Activated T-helper 1 cell treated with Interleukin-2 at 50 U/mL for 16 hours (primary cell): ENCODE measurements around the gene MYO7A.

Source experiments
- DNase-seq: peaks from one replicate; pipeline ENCODE4 v3.0.0-alpha.2; 2020; ENCODE audit warnings: low read depth

Gene MYO7A

DNA sequence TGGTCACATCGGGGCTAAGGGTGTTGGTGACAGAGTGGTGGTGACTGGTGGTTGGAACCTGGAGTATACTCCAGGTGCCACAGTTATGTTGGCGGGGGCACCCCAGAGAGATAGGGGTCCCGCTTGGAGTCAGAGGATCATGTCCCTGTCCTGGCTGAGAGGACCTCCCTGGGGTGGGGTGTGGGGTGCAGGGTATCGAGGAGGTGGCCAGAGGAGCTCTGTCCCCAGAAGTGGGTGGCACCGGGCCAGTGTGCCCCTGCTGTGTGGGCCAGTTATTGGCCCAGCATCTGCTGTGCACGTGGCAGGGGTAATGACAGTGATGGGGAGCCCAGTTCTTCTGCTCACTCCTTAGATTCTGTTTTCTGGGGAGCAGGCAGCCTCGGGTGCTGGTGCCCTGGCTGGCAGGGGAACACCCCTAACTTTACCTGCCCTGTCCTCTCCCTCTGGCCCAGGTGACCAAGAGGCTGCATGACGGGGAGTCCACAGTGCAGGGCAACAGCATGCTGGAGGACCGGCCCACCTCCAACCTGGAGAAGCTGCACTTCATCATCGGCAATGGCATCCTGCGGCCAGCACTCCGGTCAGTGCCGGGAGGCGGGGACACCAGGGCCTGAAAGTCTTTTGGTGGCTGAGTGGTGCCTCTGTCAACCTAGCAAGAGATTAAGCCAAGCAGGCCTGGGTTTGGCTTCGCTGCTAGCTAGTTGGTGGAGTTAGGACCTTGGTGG lies 56.3 kb downstream of the MYO7A start:
- no peak for DNase-seq

DNA sequence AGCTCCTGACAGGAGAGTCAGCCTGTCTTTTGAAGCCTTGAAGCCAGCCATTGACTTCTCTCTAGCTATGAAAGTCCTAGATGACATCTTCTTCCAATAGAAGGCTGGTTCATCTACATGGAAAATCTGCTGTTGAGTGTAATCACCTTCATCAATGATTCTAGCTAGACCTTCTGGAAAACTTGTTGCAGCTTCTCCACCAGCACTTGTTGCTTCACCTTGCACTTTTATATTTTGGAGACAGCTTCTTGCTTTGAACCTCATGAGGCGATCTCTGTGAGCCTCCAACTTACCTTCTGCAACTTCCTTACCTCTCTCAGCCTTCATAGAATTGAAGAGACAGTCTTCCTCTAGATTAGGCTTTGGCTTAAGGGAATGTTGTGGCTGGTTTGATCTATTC lies 58.3 kb downstream of the MYO7A start:
- DNase-seq, result no peak

GRCh38 chr11:77187111-77187750 lies 59.2 kb downstream of the MYO7A start:
- DNase-seq, result no peak

DNA sequence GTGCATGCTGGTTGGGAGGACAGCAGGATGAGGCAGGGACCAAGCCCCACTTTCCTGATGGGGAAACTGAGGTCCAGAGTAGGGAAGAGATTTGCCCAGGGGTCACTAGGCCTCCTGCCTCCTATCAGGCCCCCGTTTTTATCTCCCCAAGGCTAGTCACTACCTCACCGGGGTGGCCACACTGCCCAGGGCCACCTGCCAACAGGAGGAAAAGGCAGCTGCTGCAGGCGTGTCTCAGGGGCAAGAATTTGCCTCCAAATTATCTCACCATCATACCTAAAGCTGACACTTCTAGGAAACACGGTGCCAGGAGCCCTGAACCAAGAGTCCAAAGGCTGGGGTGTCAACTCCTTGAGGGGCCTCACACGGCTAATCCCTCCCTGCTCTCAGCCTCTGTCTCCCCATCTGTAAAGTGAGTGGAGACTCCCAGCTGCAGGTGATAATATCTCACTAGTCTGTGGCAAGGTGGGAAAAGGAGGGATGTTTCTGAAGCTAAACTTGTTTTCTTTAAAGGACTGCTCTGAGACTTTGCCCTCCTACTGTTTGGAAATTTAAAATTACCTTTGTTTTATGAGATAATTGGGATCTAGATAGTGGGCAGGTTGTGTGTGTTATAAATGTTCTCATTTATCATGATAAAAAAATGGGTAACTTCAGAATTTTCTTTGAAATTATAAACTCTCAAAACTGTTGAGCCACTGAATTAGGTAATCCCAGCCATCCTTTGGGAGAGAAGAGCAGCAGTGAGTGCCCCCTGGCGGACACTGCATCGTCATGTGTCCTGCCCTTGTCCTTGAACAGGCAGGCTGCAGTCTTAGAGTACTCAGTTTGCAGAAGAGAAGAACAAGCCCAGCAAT lies 60.0 kb downstream of the MYO7A start:
- DNase-seq, result peak; percentile 27

DNA sequence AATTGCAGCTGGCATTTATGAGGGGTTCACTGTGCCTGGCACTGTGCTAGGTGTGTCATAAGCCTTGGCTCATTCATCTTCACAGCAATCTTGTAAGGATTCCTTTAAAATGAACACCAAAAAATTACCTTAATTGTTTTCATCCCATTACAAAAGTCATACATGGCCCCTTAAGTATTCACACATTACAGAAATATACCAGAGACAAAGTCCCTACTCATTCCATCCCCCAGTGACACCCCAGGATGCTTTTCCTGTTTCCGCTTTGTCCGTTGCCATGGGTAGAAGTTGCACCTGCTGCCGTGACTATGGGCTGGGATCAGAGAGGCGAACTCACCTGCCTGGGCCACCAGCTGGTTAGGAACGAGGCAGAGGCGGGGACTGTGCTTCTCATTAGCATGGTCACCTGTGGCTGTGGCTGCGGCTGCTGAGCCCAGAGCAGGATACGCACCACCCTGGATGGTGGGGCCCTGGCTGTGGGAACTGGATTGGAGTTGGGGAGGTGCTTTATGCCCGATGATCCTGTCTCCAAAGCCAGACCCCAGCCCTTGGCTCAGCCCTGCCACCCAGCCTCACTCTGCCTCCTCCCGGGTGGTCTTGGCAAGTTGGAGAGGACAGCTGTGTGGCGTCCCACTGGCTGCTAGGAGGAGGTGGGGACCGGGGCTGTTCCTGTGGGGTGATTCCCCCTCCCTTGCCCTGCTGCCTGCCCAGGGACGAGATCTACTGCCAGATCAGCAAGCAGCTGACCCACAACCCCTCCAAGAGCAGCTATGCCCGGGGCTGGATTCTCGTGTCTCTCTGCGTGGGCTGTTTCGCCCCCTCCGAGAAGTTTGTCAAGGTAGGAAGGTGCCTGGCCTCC lies 60.8 kb downstream of the MYO7A start:
- no peak for DNase-seq

- no peak for DNase-seq
Measured at GRCh38 chr11:77189588-77190210, 61.7 kb downstream of the MYO7A start.

DNA sequence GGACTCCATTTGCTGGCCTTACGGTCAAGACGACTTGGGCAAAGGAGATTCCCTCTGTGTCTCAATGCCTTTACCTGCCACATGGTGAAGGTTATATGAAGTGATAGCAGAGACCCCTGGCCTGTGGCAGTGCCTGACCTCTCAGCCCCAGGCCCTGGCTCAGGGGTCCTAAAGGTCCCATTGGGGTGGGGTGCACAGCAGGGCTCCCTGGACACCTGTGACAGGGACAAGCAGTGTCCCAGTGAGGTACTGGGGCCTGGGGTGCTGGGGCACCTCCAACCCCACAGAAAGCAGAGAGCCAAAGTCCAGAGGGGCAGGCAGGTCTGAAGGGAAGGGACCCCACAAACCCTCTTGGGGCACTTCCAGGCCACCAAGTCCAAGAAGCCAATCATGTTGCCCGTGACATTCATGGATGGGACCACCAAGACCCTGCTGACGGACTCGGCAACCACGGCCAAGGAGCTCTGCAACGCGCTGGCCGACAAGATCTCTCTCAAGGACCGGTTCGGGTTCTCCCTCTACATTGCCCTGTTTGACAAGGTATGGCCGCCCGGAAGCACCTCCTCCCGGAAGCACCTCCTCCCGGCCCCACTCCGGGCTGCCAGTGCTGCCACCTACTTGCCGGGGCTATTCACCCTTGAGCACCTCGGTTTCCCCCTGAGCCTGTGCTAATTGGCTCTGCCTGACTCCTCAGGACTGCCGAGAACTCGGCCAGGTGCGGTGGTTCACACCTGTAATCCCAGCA lies 62.5 kb downstream of the MYO7A start:
- DNase-seq, result no peak

DNA sequence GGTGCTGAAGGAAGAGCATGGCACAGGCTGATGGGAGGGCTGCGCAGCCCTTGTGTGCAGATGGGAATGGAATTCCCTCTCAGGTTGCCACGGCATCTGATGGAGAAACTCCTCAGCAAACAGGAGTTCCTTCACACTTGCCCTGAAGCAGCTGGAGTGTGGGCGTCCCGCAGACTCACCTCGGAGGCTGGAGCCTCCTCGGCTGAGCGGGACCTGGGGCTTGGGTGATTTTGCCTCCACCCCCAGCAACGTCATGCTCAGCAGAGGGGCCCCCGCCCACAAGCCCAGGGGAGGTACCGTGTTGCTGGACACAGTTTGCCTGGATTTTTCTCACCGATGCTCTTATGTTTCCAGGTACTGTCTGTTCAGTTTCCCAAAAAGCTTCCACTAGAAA lies 63.4 kb downstream of the MYO7A start:
- no peak for DNase-seq

- peak; percentile 9 for DNase-seq
Measured at GRCh38 chr11:77191823-77192495, 63.9 kb downstream of the MYO7A start.

DNA sequence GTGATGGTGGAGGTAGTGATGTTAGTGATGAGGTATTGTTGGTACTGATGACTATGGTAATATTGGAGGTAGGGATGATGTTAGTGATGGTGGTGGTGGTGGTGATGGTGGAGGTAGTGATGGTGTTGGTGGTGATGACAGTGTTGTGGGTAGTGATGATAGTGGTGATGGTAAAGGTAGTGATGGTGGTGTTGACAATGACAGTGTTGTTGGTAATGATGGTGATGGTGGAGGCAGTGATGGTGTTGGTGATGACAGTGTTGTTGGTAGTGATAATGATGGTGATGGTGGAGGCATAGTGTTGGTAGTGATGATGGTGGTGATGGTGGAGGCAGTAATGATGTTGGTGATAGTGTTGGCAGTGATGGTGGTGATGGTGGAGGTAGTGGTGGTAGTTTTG lies 65.1 kb downstream of the MYO7A start:
- DNase-seq, result no peak

DNA sequence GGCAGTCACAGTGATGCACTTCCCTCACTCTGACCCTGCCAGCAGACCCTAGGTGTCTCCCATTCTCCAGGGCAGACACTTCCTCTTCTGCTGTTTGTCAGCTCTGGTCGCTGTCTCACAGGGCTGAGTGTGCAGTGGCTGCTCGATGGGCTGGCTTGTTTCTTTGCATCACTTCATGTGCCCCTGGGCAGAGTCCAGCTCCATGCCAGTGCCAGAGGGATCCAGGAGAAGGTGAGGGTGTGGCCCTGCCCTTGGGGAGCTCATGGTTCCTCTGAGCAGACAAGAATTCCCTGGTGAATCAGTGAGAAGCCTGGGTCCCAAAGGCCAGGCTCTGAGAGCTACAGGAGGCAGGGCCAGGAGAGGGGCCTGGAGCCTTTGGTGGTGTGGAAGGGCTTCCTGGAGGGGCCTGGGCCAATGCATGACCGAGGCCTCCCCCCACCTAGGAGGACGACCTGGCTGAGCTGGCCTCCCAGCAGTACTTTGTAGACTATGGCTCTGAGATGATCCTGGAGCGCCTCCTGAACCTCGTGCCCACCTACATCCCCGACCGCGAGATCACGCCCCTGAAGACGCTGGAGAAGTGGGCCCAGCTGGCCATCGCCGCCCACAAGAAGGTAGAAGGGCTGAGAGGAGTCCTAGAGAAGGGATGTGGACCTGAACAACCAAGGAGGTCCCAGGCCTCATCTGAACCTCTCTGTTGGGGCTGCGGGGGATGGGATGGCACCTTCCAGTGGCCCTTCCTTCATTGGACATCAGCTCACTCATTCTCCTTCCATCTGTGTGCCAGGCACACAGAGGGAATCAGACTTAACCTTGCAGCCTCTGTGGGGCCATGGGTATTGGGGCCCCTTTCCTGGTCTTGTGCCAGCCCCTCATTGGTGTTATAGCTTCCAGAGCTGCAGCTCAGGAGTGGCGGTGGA lies 66.1 kb downstream of the MYO7A start:
- DNase-seq, result no peak

DNA sequence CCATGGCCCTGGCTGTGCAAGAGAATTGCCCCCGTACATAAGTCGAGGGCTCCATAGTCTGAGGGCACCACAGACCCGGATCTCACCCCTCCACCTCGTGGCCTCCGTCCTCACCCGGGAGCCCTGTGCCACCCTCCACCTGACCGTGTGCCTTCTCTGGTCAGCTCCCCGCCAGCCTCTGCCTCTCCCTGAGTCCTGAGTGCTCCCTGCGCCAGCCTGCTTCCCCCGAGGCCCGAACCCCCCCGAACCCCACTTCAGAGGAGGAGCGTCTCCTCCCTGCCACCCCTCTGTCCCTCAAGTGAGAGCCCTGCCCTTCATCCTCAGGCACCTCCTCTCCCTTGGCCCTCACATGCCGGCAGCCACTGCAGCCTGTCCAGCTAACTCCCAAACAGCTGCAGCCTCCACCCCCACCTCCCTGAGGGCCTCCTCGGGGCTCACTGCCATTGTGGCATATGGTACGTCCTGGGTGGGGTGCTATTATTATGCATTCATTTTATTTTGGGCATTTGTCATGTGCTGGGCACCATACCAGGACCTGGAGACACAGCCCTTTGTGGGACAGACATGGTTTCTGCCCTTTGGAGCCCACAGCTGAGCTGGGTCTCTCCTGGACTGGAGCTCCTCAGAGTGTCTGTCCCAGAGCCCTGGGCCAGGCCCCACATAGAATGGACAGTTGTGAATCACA lies 67.2 kb downstream of the MYO7A start:
- DNase-seq, result no peak

- no peak for DNase-seq
Measured at GRCh38 chr11:77196961-77197360, 68.9 kb downstream of the MYO7A start.

- DNase-seq, result no peak
Measured at GRCh38 chr11:77197626-77198320, 69.7 kb downstream of the MYO7A start.

DNA sequence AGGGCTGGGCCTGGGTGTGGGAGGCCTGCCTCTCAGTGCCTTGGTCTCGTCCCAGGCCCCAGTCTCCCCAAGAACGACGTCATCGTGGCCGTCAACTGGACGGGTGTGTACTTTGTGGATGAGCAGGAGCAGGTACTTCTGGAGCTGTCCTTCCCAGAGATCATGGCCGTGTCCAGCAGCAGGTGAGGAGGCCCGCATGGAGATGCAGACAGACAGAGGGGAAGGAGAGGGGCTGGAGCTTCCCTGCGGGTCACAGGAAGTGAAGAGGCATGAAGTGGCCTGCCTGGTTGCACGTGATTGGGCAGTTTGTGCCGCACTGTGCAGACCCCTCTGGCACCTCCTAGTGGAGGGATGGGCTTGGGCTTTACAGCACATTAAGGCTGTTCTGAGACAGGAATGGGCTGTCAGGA lies 70.4 kb downstream of the MYO7A start:
- DNase-seq, result no peak

DNA sequence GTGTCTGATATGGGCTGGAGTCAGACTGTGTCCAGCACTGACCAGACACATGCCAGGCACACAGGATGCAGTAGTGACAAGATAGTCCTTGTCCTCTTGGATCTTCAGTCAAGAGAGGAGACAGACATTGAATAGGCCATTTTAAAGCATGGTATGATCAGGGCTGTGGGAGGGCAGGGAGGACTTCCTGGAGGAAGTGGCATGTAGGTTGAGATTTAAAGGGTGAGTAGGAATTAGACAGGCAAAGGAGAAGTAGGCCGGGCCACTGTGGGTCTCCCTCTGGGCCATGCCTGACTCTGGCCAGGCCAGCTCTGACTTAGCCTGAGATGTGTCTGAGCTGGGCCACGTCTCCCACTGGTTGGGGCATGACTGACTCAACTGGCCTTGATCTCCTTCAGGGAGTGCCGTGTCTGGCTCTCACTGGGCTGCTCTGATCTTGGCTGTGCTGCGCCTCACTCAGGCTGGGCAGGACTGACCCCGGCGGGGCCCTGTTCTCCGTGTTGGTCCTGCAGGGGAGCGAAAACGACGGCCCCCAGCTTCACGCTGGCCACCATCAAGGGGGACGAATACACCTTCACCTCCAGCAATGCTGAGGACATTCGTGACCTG lies 71.2 kb downstream of the MYO7A start:
- DNase-seq, result no peak
